NB4 (cell line): ENCODE measurements around the gene TMEM218.
A peak's percentile ranks its signal among the peaks of the same experiment; 100 is the strongest.

Experiments used
- DNase-seq: peaks from one replicate; pipeline ENCODE4 v3.0.0; 2010; ENCODE audit warnings: low read depth
- H3K4me3 ChIP-seq: one replicate; pipeline ENCODE4 v1.5.1; 2011; ENCODE audit warnings: mild to moderate bottlenecking, low read depth, low read length, moderate library complexity
- MAX ChIP-seq: IDR thresholded peaks from 2 replicates; pipeline ENCODE4 v1.6.1; 2011; ENCODE audit warnings: low read depth, low read length
- MYC ChIP-seq: IDR thresholded peaks from 2 replicates; pipeline ENCODE4 v1.6.1; 2011; ENCODE audit warnings: low read depth, low read length
- POLR2A ChIP-seq: IDR thresholded peaks from 2 replicates; pipeline ENCODE4 v1.6.1; 2011; ENCODE audit warnings: mild to moderate bottlenecking; ENCODE audit not compliant: insufficient read length; ENCODE audit errors: extremely low read depth
- TF ChIP-seq, protein P1 (sequence below): IDR thresholded peaks from one replicate; pipeline ENCODE4 v1.5.1; 2012; ENCODE audit warnings: low read depth, low read length

The TMEM218 gene

GRCh38 chr11:125111001-125111342 lies 454 bp downstream of the TMEM218 start:
- TF ChIP-seq MAX (no peak), MYC (no peak), POLR2A (no peak)
- TF ChIP-seq, protein P1, sequence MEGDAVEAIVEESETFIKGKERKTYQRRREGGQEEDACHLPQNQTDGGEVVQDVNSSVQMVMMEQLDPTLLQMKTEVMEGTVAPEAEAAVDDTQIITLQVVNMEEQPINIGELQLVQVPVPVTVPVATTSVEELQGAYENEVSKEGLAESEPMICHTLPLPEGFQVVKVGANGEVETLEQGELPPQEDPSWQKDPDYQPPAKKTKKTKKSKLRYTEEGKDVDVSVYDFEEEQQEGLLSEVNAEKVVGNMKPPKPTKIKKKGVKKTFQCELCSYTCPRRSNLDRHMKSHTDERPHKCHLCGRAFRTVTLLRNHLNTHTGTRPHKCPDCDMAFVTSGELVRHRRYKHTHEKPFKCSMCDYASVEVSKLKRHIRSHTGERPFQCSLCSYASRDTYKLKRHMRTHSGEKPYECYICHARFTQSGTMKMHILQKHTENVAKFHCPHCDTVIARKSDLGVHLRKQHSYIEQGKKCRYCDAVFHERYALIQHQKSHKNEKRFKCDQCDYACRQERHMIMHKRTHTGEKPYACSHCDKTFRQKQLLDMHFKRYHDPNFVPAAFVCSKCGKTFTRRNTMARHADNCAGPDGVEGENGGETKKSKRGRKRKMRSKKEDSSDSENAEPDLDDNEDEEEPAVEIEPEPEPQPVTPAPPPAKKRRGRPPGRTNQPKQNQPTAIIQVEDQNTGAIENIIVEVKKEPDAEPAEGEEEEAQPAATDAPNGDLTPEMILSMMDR = no peak
- no peak for DNase-seq

GRCh38 chr11:125110506-125110905 lies 920 bp downstream of the TMEM218 start:
- TF ChIP-seq POLR2A (no peak), MAX (no peak), MYC (no peak)
- TF ChIP-seq, protein P1 = no peak
- DNase-seq = peak; percentile 48

More at GRCh38 chr11:125111001-125111342, 454 bp downstream of the TMEM218 start:
- H3K4me3 ChIP-seq = peak overlapping the region; percentile 98

GRCh38 chr11:125108469-125108868 lies 3.0 kb downstream of the TMEM218 start:
- DNase-seq = no peak
- no peak for TF ChIP-seq MYC
- no peak for TF ChIP-seq MAX
- TF ChIP-seq, protein P1 = no peak
- no peak for TF ChIP-seq POLR2A
- H3K4me3 ChIP-seq = no peak overlapping the region

More at GRCh38 chr11:125110506-125110905, 920 bp downstream of the TMEM218 start:
- peak overlapping the region; percentile 98 for H3K4me3 ChIP-seq

GRCh38 chr11:125105926-125106325 lies 5.5 kb downstream of the TMEM218 start:
- DNase-seq = no peak
- no peak overlapping the region for H3K4me3 ChIP-seq
- TF ChIP-seq MYC = no peak

- no peak overlapping the region for H3K4me3 ChIP-seq
- TF ChIP-seq, protein P1 = no peak
- TF ChIP-seq POLR2A (no peak), MYC (no peak), MAX (no peak)
Measured at GRCh38 chr11:125102510-125102909, 8.9 kb downstream of the TMEM218 start.

GRCh38 chr11:125102025-125102424 lies 9.4 kb downstream of the TMEM218 start:
- no peak for DNase-seq
- H3K4me3 ChIP-seq = no peak overlapping the region
- TF ChIP-seq, protein P1 = no peak
- TF ChIP-seq MAX = no peak
- no peak for TF ChIP-seq MYC
- TF ChIP-seq POLR2A = no peak

More at GRCh38 chr11:125102510-125102909, 8.9 kb downstream of the TMEM218 start:
- DNase-seq = no peak

DNA sequence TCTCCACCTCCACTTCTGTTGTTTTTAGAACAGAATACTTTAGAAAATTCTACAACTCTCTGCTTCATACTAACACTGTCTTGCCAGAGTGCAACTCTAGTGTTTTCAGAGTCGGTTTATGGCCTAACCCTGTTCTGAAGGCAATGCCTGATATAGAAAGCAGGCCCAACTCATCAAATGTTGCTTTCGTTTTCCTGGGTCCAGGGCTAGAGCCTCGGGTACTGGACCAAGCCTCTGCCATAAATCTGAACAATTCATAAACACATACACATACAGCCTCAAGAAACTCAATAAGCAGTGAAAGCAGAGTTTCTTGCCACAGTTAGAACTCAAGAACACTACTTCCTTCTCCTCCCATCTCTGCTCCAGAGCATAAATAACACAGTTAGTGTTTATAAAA lies 9.8 kb downstream of the TMEM218 start:
- TF ChIP-seq MYC (no peak), MAX (no peak), POLR2A (no peak)
- TF ChIP-seq, protein P1 = no peak
- no peak for DNase-seq
- H3K4me3 ChIP-seq = no peak overlapping the region
